IMR-90 (cell line): Measurements from ENCODE around the gene ELP2. TPM values are rescaled to one million over a fixed set of nuclear protein-coding genes. Genes with fewer than 3 reads are reported as not detected.

Source experiments
- ATAC-seq: fragments of 200-7000 bp; cut with Tn5 transposase; 2 replicates; pipeline ENCODE4 v1.9.1; 2020; ENCODE audit warnings: low read depth, mild to moderate bottlenecking, moderate library complexity
- BruUV-seq: library from RNA; stranded (reverse); fragments of 400-500 nt; replicated peaks from 2 replicates; lab custom pipeline; 2021; lab: Mats Ljungman, UMichigan
- CTCF ChIA-PET: fragments of 300-600 bp; formaldehyde crosslinking; extraction: SDS; loops from one replicate; lab custom pipeline; 2021; ENCODE audit warnings: antibody characterized with exemption; lab: Yijun Ruan, JAX
- POLR2A ChIA-PET: fragments of 300-600 bp; sonication (Branson Sonifier 250); formaldehyde crosslinking; loops from one replicate; lab custom pipeline; 2022; ENCODE audit warnings: antibody characterized with exemption; ENCODE audit not compliant: unreplicated experiment; lab: Charles Lee
- DNase-seq: peaks from one replicate; pipeline ENCODE4 v3.0.0; 2013
- H2AFZ ChIP-seq: replicated peaks from 2 replicates; pipeline ENCODE3; 2013; ENCODE audit warnings: low read length, mild to moderate bottlenecking; ENCODE audit not compliant: poor library complexity
- H2AK5ac ChIP-seq: 2 replicates; pipeline ENCODE4 v1.6.1; 2013; ENCODE audit warnings: low read depth, low read length, inconsistent platforms
- H2AK9ac ChIP-seq: replicated peaks from 2 replicates; pipeline ENCODE3; 2013; ENCODE audit warnings: mild to moderate bottlenecking, low read depth, low read length, moderate library complexity; ENCODE audit not compliant: poor library complexity
- H2BK120ac ChIP-seq: 2 replicates; pipeline ENCODE4 v1.6.1; 2013; ENCODE audit warnings: low read depth, low read length, inconsistent platforms
- H2BK15ac ChIP-seq: 3 replicates; pipeline ENCODE4 v1.6.1; 2013; ENCODE audit warnings: low read depth, low read length, inconsistent platforms
- H2BK20ac ChIP-seq: 2 replicates; pipeline ENCODE4 v1.6.1; 2013; ENCODE audit warnings: low read depth, mild to moderate bottlenecking, inconsistent platforms, low read length, moderate library complexity
- H2BK5ac ChIP-seq: 2 replicates; pipeline ENCODE4 v1.6.1; 2013; ENCODE audit warnings: mild to moderate bottlenecking, low read depth, low read length, inconsistent platforms; ENCODE audit not compliant: poor library complexity, severe bottlenecking
- H3K14ac ChIP-seq: replicated peaks from 2 replicates; pipeline ENCODE4 v1.6.1; 2013; ENCODE audit warnings: low read depth, low read length, inconsistent platforms
- H3K18ac ChIP-seq: 2 replicates; pipeline ENCODE4 v1.6.1; 2013; ENCODE audit warnings: low read depth, low read length, control low read depth
- H3K23ac ChIP-seq: 2 replicates; pipeline ENCODE4 v1.6.1; 2013; ENCODE audit warnings: low read depth, low read length, inconsistent platforms
- H3K27ac ChIP-seq: 2 replicates; pipeline ENCODE4 v1.5.1; 2013; ENCODE audit warnings: mild to moderate bottlenecking, control low read depth, low read length; ENCODE audit not compliant: insufficient read depth
- H3K27me3 ChIP-seq: 2 replicates; pipeline ENCODE4 v1.6.1; 2013; ENCODE audit warnings: low read length; ENCODE audit not compliant: control insufficient read depth, insufficient read depth
- H3K36me3 ChIP-seq: 2 replicates; pipeline ENCODE4 v1.6.1; 2013; ENCODE audit warnings: low read length, mixed read lengths; ENCODE audit not compliant: control insufficient read depth, insufficient read depth
- H3K4ac ChIP-seq: 2 replicates; pipeline ENCODE4 v1.6.1; 2013; ENCODE audit warnings: low read depth, low read length, inconsistent platforms
- H3K4me1 ChIP-seq: 2 replicates; pipeline ENCODE4 v1.6.1; 2013; ENCODE audit warnings: low read length, mixed read lengths; ENCODE audit not compliant: control insufficient read depth, insufficient read depth
- H3K4me2 ChIP-seq: 2 replicates; pipeline ENCODE4 v1.6.1; 2013; ENCODE audit warnings: low read depth, mild to moderate bottlenecking, control low read depth, low read length, moderate library complexity
- H3K4me3 ChIP-seq: 2 replicates; pipeline ENCODE4 v1.5.1; 2013; ENCODE audit warnings: low read depth, mild to moderate bottlenecking, control low read depth, low read length, moderate library complexity; ENCODE audit not compliant: insufficient read depth
- H3K56ac ChIP-seq: 2 replicates; pipeline ENCODE4 v1.6.1; 2013; ENCODE audit warnings: low read length, inconsistent platforms; ENCODE audit not compliant: insufficient read depth; ENCODE audit errors: extremely low read depth
- H3K79me1 ChIP-seq, 2 experiments: 2 replicates each; pipeline ENCODE4 v1.6.1; 2013; ENCODE audit warnings: low read length in 2 of 2, inconsistent platforms in 1 of 2, low read depth in 1 of 2
- H3K9ac ChIP-seq: 2 replicates; pipeline ENCODE4 v1.6.1; 2013; ENCODE audit warnings: low read depth, low read length, control low read depth
- H3K9me1 ChIP-seq: 2 replicates; pipeline ENCODE4 v1.6.1; 2013; ENCODE audit warnings: low read length, inconsistent platforms; ENCODE audit not compliant: insufficient read depth
- H3K9me3 ChIP-seq: 2 replicates; pipeline ENCODE4 v1.6.1; 2013; ENCODE audit warnings: low read length; ENCODE audit not compliant: control insufficient read depth, insufficient read depth
- H4K20me1 ChIP-seq: 2 replicates; pipeline ENCODE4 v1.6.1; 2013; ENCODE audit warnings: low read length, inconsistent platforms; ENCODE audit not compliant: insufficient read depth
- H4K5ac ChIP-seq: 2 replicates; pipeline ENCODE4 v1.6.1; 2013; ENCODE audit warnings: mild to moderate bottlenecking, low read depth, low read length, control low read depth
- H4K8ac ChIP-seq, 2 experiments: 2 replicates each; pipeline ENCODE4 v1.6.1; 2013; ENCODE audit warnings: low read depth in 2 of 2, low read length in 2 of 2, control low read depth in 1 of 2, inconsistent platforms in 1 of 2
- H4K91ac ChIP-seq: 2 replicates; pipeline ENCODE4 v1.6.1; 2013; ENCODE audit warnings: low read depth, low read length, inconsistent platforms; ENCODE audit not compliant: insufficient read depth
- BHLHE40 ChIP-seq: fragments of 150-350 bp; IDR thresholded peaks from 2 replicates; pipeline ENCODE4 v1.6.1; 2016; ENCODE audit warnings: mild to moderate bottlenecking, low read depth, low read length
- CEBPB ChIP-seq: IDR thresholded peaks from 2 replicates; pipeline ENCODE4 v1.6.1; 2012; ENCODE audit warnings: low read depth, low read length, improper control_type of control experiment
- CHD1 ChIP-seq: IDR thresholded peaks from 2 replicates; pipeline ENCODE4 v1.6.1; 2012; ENCODE audit warnings: low read depth, low read length, improper control_type of control experiment
- FOS ChIP-seq: fragments of 150-350 bp; IDR thresholded peaks from 2 replicates; pipeline ENCODE4 v1.6.1; 2016; ENCODE audit warnings: low read depth, low read length
- MAFK ChIP-seq: IDR thresholded peaks from 2 replicates; pipeline ENCODE4 v1.6.1; 2012; ENCODE audit warnings: low read depth, low read length, improper control_type of control experiment
- MAZ ChIP-seq: IDR thresholded peaks from 2 replicates; pipeline ENCODE4 v1.6.1; 2012; ENCODE audit warnings: low read depth, mild to moderate bottlenecking, low read length, improper control_type of control experiment, moderate library complexity, borderline replicate concordance
- MXI1 ChIP-seq: IDR thresholded peaks from 2 replicates; pipeline ENCODE4 v1.6.1; 2012; ENCODE audit warnings: low read depth, mild to moderate bottlenecking, low read length, moderate library complexity, borderline replicate concordance
- NFE2L2 ChIP-seq: fragments of 150-350 bp; IDR thresholded peaks from 2 replicates; pipeline ENCODE4 v1.6.1; 2016; ENCODE audit warnings: low read depth, mild to moderate bottlenecking, low read length
- POLR2A ChIP-seq: IDR thresholded peaks from 2 replicates; pipeline ENCODE4 v1.6.1; 2012; ENCODE audit warnings: mild to moderate bottlenecking, low read depth, low read length
- RAD21 ChIP-seq: IDR thresholded peaks from 2 replicates; pipeline ENCODE4 v1.6.1; 2012; ENCODE audit warnings: low read length, improper control_type of control experiment
- RCOR1 ChIP-seq: IDR thresholded peaks from 2 replicates; pipeline ENCODE4 v1.6.1; 2012; ENCODE audit warnings: mild to moderate bottlenecking, low read length, improper control_type of control experiment; ENCODE audit not compliant: insufficient replicate concordance
- RFX5 ChIP-seq: IDR thresholded peaks from 2 replicates; pipeline ENCODE4 v1.8.0; 2012; ENCODE audit warnings: low read depth, mild to moderate bottlenecking, low read length, moderate library complexity
- SMC3 ChIP-seq: fragments of 150-350 bp; IDR thresholded peaks from 2 replicates; pipeline ENCODE4 v1.6.1; 2016; ENCODE audit warnings: low read depth, mild to moderate bottlenecking, antibody characterized with exemption, low read length, moderate library complexity
- WGBS, 2 experiments: methylation state at CpG; one replicate each; pipeline versions ENCODE4 v1.1.5 to v1.1.7; 2013; ENCODE audit warnings: missing lambda C conversion rate in 2 of 2; ENCODE audit not compliant: insufficient read length in 1 of 2; ENCODE audit errors: extremely low coverage in 2 of 2; 5-methylcytosine and 5-hydroxymethylcytosine counted together
- dilution Hi-C: fragments of 300-500 bp; cut with HindIII; formaldehyde crosslinking; loops from one replicate; pipeline ENCODE4 v1.14.3; 2018; ENCODE audit warnings: low sequenced_read_pairs; ENCODE audit not compliant: unreplicated experiment
- in situ Hi-C: fragments of 300-500 bp; cut with MboI; formaldehyde crosslinking; loops from 3 replicates; pipeline ENCODE4 v1.14.3; 2019; ENCODE audit warnings: low sequenced_read_pairs, inconsistent platforms, mixed read lengths
- intact Hi-C: fragments of 100-400 bp; cut with micrococcal nuclease; formaldehyde crosslinking; loops from 2 replicates; pipeline ENCODE4 v1.10.0; 2022
- polyA plus RNA-seq, 3 experiments: library from polyadenylated mRNA; depleted of rRNA; stranded (reverse); fragments of >200 nt; gene quantifications; 2 replicates each; pipeline ENCODE4 v1.2.3, GENCODE V29; 2012; ENCODE audit warnings: low replicate concordance in 1 of 3
- total RNA-seq: library from RNA; depleted of rRNA; stranded (reverse); fragments of >200 nt; gene quantifications from 2 replicates; pipeline ENCODE4 v1.2.3, GENCODE V29; 2012
- TF ChIP-seq, protein P1 (sequence below): conservative IDR thresholded peaks from 2 replicates; pipeline ENCODE4 v1.5.1; 2012; ENCODE audit warnings: mild to moderate bottlenecking, low read depth, low read length, improper control_type of control experiment
- TF ChIP-seq, protein P2 (sequence below): fragments of 150-350 bp; IDR thresholded peaks from 2 replicates; pipeline ENCODE4 v1.6.1; 2017; ENCODE audit warnings: mild to moderate bottlenecking, antibody characterized with exemption, low read length, low read depth
- TF ChIP-seq, protein P3 (sequence below): fragments of 150-350 bp; IDR thresholded peaks from 2 replicates; pipeline ENCODE4 v1.6.1; 2016; ENCODE audit warnings: low read depth, mild to moderate bottlenecking, low read length, moderate library complexity, borderline replicate concordance

ELP2 gene
- total and polyA plus RNA-seq, 2 of the 4 experiments (the other 2 are of a cell fraction) = 48.1 to 161 TPM

DNA sequence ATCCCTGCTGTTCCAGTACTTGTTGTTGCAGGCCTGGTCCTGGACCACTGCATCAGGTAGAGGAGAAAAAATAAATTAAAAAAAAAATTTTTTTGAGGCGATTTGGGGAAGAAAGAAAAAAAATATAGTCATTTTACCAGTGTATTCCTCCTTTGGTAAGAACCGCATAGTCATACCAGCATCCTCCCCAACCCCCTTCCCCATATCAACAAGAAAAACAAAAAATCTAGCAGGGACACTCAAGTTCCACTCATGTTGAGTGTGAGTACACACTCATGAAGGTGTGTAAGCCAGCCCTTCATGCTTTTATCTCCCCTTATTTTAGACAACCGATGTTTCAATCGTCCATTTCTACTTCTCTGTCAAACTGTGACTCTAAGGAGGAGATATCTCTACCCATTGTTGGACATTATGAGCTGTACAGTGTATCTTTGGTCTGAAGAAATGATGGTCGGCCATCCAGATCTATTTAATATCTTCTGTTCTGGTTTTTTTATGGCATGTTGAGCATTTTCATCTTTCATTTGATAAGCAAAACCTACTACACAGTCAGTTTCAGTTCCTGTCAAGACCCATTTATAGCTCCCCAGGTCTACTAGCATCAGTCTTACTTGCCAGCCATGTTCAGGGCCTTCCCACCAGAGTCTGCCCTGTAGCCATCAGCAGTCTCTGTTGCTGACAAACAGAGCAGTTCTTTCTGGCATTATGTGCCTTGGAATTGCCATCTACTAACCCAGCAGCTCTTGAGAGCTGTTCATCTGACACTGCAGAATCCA, 20.0 kb downstream of the ELP2 start:
- no peak overlapping the region for H2AK5ac ChIP-seq
- H3K27ac ChIP-seq = no peak overlapping the region
- no peaks in the 10 kb centered on the region for H4K20me1 ChIP-seq
- no peak overlapping the region for H3K4ac ChIP-seq
- intact Hi-C loops (no loop called here), dilution Hi-C loops (no loop called here), in situ Hi-C loops (no loop called here)
- peaks cover 11% of the 10 kb centered on the region for H3K4me1 ChIP-seq
- H2AFZ ChIP-seq = no peak overlapping the region
- no peaks in the 10 kb centered on the region for H3K27me3 ChIP-seq
- no peak overlapping the region for H4K91ac ChIP-seq
- no peak overlapping the region for H2BK20ac ChIP-seq
- H3K18ac ChIP-seq = no peak overlapping the region
- DNase-seq (no peak), ATAC-seq (no peak)
- no peak overlapping the region; the same call in 1 of the 2 replicates for H4K5ac ChIP-seq
- ChIA-PET CTCF (no interaction called here), POLR2A (no interaction called here)
- H3K4me2 ChIP-seq = no peak overlapping the region
- no peak overlapping the region for H3K9ac ChIP-seq
- TF ChIP-seq MAZ = no peak
- no peak for TF ChIP-seq MXI1
- no peak for TF ChIP-seq RAD21
- TF ChIP-seq RCOR1 = no peak
- no peak for TF ChIP-seq RFX5
- no peak for TF ChIP-seq CEBPB
- TF ChIP-seq, protein P1, sequence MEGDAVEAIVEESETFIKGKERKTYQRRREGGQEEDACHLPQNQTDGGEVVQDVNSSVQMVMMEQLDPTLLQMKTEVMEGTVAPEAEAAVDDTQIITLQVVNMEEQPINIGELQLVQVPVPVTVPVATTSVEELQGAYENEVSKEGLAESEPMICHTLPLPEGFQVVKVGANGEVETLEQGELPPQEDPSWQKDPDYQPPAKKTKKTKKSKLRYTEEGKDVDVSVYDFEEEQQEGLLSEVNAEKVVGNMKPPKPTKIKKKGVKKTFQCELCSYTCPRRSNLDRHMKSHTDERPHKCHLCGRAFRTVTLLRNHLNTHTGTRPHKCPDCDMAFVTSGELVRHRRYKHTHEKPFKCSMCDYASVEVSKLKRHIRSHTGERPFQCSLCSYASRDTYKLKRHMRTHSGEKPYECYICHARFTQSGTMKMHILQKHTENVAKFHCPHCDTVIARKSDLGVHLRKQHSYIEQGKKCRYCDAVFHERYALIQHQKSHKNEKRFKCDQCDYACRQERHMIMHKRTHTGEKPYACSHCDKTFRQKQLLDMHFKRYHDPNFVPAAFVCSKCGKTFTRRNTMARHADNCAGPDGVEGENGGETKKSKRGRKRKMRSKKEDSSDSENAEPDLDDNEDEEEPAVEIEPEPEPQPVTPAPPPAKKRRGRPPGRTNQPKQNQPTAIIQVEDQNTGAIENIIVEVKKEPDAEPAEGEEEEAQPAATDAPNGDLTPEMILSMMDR = no peak
- no peak for TF ChIP-seq NFE2L2
- TF ChIP-seq FOS = no peak
- TF ChIP-seq, protein P2, sequence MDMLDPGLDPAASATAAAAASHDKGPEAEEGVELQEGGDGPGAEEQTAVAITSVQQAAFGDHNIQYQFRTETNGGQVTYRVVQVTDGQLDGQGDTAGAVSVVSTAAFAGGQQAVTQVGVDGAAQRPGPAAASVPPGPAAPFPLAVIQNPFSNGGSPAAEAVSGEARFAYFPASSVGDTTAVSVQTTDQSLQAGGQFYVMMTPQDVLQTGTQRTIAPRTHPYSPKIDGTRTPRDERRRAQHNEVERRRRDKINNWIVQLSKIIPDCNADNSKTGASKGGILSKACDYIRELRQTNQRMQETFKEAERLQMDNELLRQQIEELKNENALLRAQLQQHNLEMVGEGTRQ = no peak
- TF ChIP-seq CHD1 = no peak
- TF ChIP-seq SMC3 = no peak
- TF ChIP-seq POLR2A = no peak
- TF ChIP-seq, protein P3, sequence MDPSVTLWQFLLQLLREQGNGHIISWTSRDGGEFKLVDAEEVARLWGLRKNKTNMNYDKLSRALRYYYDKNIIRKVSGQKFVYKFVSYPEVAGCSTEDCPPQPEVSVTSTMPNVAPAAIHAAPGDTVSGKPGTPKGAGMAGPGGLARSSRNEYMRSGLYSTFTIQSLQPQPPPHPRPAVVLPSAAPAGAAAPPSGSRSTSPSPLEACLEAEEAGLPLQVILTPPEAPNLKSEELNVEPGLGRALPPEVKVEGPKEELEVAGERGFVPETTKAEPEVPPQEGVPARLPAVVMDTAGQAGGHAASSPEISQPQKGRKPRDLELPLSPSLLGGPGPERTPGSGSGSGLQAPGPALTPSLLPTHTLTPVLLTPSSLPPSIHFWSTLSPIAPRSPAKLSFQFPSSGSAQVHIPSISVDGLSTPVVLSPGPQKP = no peak
- TF ChIP-seq MAFK = no peak
- no peak for TF ChIP-seq BHLHE40
- no peak overlapping the region for H4K8ac ChIP-seq
- BruUV-seq = no TSS peak
- no peak overlapping the region for H3K56ac ChIP-seq
- H2AK9ac ChIP-seq = no peak overlapping the region
- no CpG with 5 or more reads among the region's 5 CpGs for WGBS, 2 experiments
- peaks cover 52% of the 10 kb centered on the region for H3K36me3 ChIP-seq
- H3K9me3 ChIP-seq = no peaks in the 10 kb centered on the region
- no peak overlapping the region for H2BK5ac ChIP-seq
- no peak overlapping the region for H2BK15ac ChIP-seq
- H3K9me1 ChIP-seq = peaks cover 8% of the 10 kb centered on the region
- no peak overlapping the region for H3K4me3 ChIP-seq
- H3K79me1 ChIP-seq = peaks cover 6 to 20% of the 10 kb centered on the region in 2 experiments; a peak in 3 of 4 replicates
- no peak overlapping the region for H3K14ac ChIP-seq
- H3K23ac ChIP-seq = no peak overlapping the region
- H2BK120ac ChIP-seq = no peak overlapping the region
